Keratinocyte (primary cell): ENCODE measurements around the gene BCAS3.

Experiments
- EZH2 ChIP-seq: IDR thresholded peaks from one replicate; pipeline ENCODE4 v1.6.1; 2012; ENCODE audit warnings: inconsistent platforms, mild to moderate bottlenecking, low read length, moderate library complexity
- TF ChIP-seq, protein P1 (sequence below), 3 experiments: IDR thresholded peaks in 1 of 3; conservative IDR thresholded peaks in 1 of 3; optimal IDR thresholded peaks in 1 of 3; 2 replicates in 2 of 3; 3 replicates in 1 of 3; pipeline versions ENCODE3 to v1.5.1; 2011; ENCODE audit warnings: low read length in 3 of 3, mild to moderate bottlenecking in 3 of 3, moderate library complexity in 2 of 3, control low read depth in 1 of 3, inconsistent platforms in 1 of 3; ENCODE audit not compliant: insufficient read depth in 2 of 3; ENCODE audit errors: extremely low read depth in 1 of 3

DNA sequence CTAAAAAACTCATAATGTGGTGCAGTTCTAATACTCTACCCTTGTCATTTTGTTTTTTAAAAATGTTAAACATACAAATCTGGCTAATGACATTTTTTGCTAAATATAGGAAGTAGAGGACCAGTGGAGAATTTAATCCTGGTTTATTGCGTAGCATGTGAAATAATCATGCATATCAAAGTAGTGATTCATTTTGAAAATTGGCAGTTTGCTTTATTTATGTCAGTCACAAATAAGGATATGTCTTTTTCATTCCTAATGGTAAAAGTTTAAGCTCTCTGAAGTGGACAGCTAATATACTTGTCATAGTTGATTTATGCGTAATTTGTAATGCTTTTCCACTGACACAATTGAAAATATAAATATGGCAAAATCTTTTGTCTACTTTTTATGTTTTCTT, 224.2 kb downstream of the BCAS3 start:
- TF ChIP-seq, protein P1, sequence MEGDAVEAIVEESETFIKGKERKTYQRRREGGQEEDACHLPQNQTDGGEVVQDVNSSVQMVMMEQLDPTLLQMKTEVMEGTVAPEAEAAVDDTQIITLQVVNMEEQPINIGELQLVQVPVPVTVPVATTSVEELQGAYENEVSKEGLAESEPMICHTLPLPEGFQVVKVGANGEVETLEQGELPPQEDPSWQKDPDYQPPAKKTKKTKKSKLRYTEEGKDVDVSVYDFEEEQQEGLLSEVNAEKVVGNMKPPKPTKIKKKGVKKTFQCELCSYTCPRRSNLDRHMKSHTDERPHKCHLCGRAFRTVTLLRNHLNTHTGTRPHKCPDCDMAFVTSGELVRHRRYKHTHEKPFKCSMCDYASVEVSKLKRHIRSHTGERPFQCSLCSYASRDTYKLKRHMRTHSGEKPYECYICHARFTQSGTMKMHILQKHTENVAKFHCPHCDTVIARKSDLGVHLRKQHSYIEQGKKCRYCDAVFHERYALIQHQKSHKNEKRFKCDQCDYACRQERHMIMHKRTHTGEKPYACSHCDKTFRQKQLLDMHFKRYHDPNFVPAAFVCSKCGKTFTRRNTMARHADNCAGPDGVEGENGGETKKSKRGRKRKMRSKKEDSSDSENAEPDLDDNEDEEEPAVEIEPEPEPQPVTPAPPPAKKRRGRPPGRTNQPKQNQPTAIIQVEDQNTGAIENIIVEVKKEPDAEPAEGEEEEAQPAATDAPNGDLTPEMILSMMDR (optimal IDR thresholded peaks at IDR 0.05 in 1 of 3, IDR thresholded peaks at IDR 0.05 in 1 of 3, conservative IDR thresholded peaks at IDR 0.05 in 1 of 3; ENCODE audit: extremely low read depth in 1 of 3, insufficient read depth in 2 of 3, low read length in 3 of 3): no peak
- TF ChIP-seq EZH2: no peak
